Muscle layer of duodenum (tissue), 2 donors: ENCODE measurements around the gene CCL7.
A peak's percentile ranks its signal among the peaks of the same experiment; 100 is the strongest.

Source experiments
- H3K27ac ChIP-seq: one replicate; pipeline ENCODE4 v1.7.0; 2013; ENCODE audit warnings: mild to moderate bottlenecking, low read length
- H3K27me3 ChIP-seq: one replicate; pipeline ENCODE4 v1.7.0; 2013; ENCODE audit warnings: low read depth, mild to moderate bottlenecking, control low read depth, low read length
- H3K36me3 ChIP-seq, 2 donors: one replicate each; pipeline ENCODE4 v1.7.0; 2013; ENCODE audit warnings: low read length in 2 of 2, control low read depth in 1 of 2, mild to moderate bottlenecking in 1 of 2; ENCODE audit not compliant: insufficient read depth in 2 of 2, control insufficient read depth in 1 of 2
- H3K4me1 ChIP-seq, 2 donors: one replicate each; pipeline ENCODE4 v1.7.0; 2013; ENCODE audit warnings: low read length in 2 of 2, mild to moderate bottlenecking in 2 of 2, control low read depth in 1 of 2, moderate library complexity in 1 of 2; ENCODE audit not compliant: insufficient read depth in 2 of 2, control insufficient read depth in 1 of 2
- H3K4me3 ChIP-seq, 2 donors: one replicate each; pipeline ENCODE4 v1.7.0; 2013; ENCODE audit warnings: low read length in 2 of 2, low read depth in 1 of 2, mild to moderate bottlenecking in 1 of 2
- H3K9me3 ChIP-seq, 2 donors: one replicate each; pipeline ENCODE4 v1.7.0; 2013; ENCODE audit warnings: low read length in 2 of 2, control low read depth in 1 of 2, mild to moderate bottlenecking in 1 of 2; ENCODE audit not compliant: control insufficient read depth in 1 of 2
- donor health status: healthy.

The CCL7 gene

DNA sequence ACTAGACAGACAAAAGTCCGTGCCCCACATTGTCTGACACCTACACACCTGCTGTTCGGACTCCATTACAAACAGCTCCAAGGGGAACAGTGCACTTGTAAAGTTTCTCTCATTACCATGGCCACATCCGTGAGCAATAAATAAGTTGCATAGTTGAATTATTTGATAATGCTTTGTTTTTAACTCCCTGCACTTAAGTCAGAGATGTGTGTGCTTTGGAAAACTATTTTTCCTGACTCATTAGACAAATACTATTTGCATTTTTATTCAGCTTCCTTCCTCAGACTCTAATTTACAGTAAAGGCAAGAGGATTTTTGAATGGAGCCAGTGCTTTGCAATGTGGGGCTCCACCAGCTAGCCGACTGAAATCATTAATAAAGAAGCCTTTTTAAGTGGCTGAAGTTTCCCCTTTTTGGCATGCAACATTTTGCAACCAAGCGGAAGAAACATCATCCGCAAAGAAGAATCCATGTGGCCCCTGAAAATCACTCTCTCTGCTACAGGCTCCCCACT lies 21.5 kb upstream of the CCL7 start:
- Histone ChIP-seq H3K4me3 (no peak overlapping the region), H3K27me3 (no peaks in the 10 kb centered on the region), H3K27ac (peak overlapping the region; percentile 84), H3K4me1 (peaks cover 36 to 49% of the 10 kb centered on the region in 2 donors), H3K9me3 (no peaks in the 10 kb centered on the region), H3K36me3 (no peaks in the 10 kb centered on the region)

GRCh38 chr17:34249061-34249460 lies 21.0 kb upstream of the CCL7 start:
- Histone ChIP-seq H3K9me3 (no peaks in the 10 kb centered on the region), H3K4me1 (peaks cover 39 to 47% of the 10 kb centered on the region in 2 donors), H3K27me3 (no peaks in the 10 kb centered on the region), H3K27ac (peak overlapping the region; percentile 84), H3K36me3 (no peaks in the 10 kb centered on the region), H3K4me3 (no peak overlapping the region)

- H3K27ac ChIP-seq = peak overlapping the region; percentile 84
- H3K4me1 ChIP-seq = peaks cover 43 to 51% of the 10 kb centered on the region in 2 donors
- no peaks in the 10 kb centered on the region for H3K27me3 ChIP-seq
- no peaks in the 10 kb centered on the region for H3K9me3 ChIP-seq
- H3K36me3 ChIP-seq = no peaks in the 10 kb centered on the region
- no peak overlapping the region for H3K4me3 ChIP-seq
Measured at GRCh38 chr17:34249478-34249877, 20.5 kb upstream of the CCL7 start.

- Histone ChIP-seq H3K27ac (no peak overlapping the region), H3K4me3 (no peak overlapping the region), H3K27me3 (no peaks in the 10 kb centered on the region), H3K4me1 (peaks cover 48 to 58% of the 10 kb centered on the region in 2 donors), H3K9me3 (no peaks in the 10 kb centered on the region), H3K36me3 (no peaks in the 10 kb centered on the region)
Measured at GRCh38 chr17:34251186-34251585, 18.8 kb upstream of the CCL7 start.

GRCh38 chr17:34252095-34252443 lies 18.0 kb upstream of the CCL7 start:
- Histone ChIP-seq H3K4me1 (peaks cover 48 to 58% of the 10 kb centered on the region in 2 donors), H3K9me3 (no peaks in the 10 kb centered on the region), H3K4me3 (no peak overlapping the region), H3K36me3 (no peaks in the 10 kb centered on the region), H3K27ac (peak overlapping the region; percentile 95), H3K27me3 (no peaks in the 10 kb centered on the region)

DNA sequence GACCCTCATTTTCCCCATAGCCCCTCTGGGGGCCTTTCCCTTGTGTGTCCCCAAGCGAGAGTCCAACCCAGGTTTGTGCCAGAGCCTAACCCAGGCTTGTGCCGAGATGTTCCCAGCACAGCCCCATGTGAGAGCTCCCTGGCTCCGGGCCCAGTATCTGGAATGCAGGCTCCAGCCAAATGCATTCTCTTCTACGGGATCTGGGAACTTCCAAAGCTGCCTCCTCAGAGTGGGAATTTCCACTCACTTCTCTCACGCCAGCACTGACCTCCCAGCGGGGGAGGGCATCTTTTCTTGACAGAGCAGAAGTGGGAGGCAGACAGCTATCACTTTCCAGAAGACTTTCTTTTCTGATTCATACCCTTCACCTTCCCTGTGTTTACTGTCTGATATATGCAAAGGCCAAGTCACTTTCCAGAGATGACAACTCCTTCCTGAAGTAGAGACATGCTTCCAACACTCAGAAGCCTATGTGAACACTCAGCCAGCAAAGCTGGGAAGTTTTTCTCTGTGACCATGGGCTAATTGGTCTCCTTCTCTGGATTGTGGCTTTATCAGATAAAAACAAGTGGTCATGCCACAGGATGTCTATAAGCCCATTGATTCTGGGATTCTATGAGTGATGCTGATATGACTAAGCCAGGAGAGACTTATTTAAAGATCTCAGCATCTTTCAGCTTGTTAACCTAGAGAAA lies 17.4 kb upstream of the CCL7 start:
- Histone ChIP-seq H3K27me3 (no peaks in the 10 kb centered on the region), H3K9me3 (no peaks in the 10 kb centered on the region), H3K4me3 (no peak overlapping the region), H3K4me1 (peaks cover 48 to 58% of the 10 kb centered on the region in 2 donors), H3K27ac (peak overlapping the region; percentile 95), H3K36me3 (no peaks in the 10 kb centered on the region)

DNA sequence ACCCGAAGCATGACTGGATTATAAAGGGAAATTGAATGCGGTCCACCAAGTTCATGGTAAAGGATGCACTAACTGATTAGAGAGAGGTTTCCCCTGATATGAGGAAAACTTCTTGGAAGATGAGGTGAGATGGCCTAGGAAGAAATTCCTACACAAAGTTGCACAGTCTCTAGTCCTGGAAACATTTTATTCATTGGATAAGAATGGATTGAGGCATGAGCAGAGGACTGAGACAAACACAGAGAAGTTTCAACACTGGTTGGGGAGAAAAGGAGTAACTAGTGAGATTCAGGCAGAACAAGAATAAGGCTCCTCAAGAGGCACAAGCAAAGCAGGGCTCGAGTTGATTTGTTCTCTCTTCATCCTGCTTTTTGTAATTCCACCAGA lies 16.9 kb upstream of the CCL7 start:
- no peaks in the 10 kb centered on the region for H3K36me3 ChIP-seq
- H3K4me3 ChIP-seq = peak overlapping the region in 1 of 2 donors; percentile 48
- H3K27ac ChIP-seq = peak overlapping the region; percentile 95
- H3K4me1 ChIP-seq = peaks cover 46 to 53% of the 10 kb centered on the region in 2 donors
- H3K9me3 ChIP-seq = no peaks in the 10 kb centered on the region
- no peaks in the 10 kb centered on the region for H3K27me3 ChIP-seq

DNA sequence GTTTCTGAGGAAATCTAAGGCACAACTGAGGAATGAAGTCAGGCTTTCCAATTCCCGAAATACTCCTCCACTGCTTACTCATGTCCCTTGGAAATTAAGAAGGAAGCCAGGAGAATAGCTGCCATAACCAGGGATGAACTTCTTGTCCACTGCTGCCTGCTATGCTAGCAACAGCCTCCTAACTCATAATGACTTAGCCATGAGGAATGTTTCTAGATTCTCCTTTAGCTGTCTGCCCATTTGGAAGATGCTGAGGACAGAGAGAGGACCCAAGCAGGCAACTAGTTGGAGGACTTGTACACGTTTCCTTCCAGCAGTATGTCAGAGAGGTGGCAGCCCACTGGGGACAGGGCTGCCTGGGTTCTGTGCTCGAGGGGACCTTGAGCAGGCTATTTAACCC lies 15.9 kb upstream of the CCL7 start:
- Histone ChIP-seq H3K9me3 (no peaks in the 10 kb centered on the region), H3K36me3 (no peaks in the 10 kb centered on the region), H3K4me3 (peak overlapping the region; percentile 48 to 60), H3K27me3 (no peaks in the 10 kb centered on the region), H3K4me1 (peaks cover 39 to 43% of the 10 kb centered on the region in 2 donors), H3K27ac (peak overlapping the region; percentile 95)

DNA sequence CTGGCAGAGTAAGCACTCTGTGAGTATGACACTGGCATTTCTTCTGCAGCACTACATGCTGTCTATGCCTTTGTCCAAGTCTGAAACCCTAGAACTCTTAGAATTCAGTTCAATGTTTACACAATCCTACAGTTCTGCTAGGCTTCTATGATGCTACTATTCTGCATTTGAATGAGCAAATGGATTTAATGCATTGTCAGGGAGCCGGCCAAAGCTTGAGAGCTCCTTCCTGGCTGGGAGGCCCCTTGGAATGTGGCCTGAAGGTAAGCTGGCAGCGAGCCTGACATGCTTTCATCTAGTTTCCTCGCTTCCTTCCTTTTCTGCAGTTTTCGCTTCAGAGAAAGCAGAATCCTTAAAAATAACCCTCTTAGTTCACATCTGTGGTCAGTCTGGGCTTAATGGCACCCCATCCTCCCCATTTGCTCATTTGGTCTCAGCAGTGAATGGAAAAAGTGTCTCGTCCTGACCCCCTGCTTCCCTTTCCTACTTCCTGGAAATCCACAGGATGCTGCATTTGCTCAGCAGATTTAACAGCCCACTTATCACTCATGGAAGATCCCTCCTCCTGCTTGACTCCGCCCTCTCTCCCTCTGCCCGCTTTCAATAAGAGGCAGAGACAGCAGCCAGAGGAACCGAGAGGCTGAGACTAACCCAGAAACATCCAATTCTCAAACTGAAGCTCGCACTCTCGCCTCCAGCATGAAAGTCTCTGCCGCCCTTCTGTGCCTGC lies 15.2 kb upstream of the CCL7 start, which contains the start of gene CCL2:
Gene CCL2, plus strand, starts transcription at position 635 of the 730 bp plus-strand sequence. Its CDS starts 65 bp downstream, at position 700.
- Histone ChIP-seq H3K4me1 (peaks cover 36 to 39% of the 10 kb centered on the region in 2 donors), H3K27ac (peak within 1 kb of the TSS; percentile 95), H3K36me3 (no peaks in the 10 kb centered on the region), H3K4me3 (peak within 1 kb of the TSS; percentile 48 to 60), H3K27me3 (no peaks in the 10 kb centered on the region), H3K9me3 (no peaks in the 10 kb centered on the region)

GRCh38 chr17:34255381-34255732 lies 14.7 kb upstream of the CCL7 start:
- peaks cover 31 to 38% of the 10 kb centered on the region in 2 donors for H3K4me1 ChIP-seq
- H3K4me3 ChIP-seq = peak overlapping the region; percentile 48 to 60
- peak overlapping the region; percentile 95 for H3K27ac ChIP-seq
- no peaks in the 10 kb centered on the region for H3K36me3 ChIP-seq
- no peaks in the 10 kb centered on the region for H3K27me3 ChIP-seq
- no peaks in the 10 kb centered on the region for H3K9me3 ChIP-seq

GRCh38 chr17:34255841-34256240 lies 14.2 kb upstream of the CCL7 start:
- peaks cover 26 to 33% of the 10 kb centered on the region in 2 donors for H3K4me1 ChIP-seq
- no peaks in the 10 kb centered on the region for H3K36me3 ChIP-seq
- peak overlapping the region; percentile 48 to 60 for H3K4me3 ChIP-seq
- no peaks in the 10 kb centered on the region for H3K27me3 ChIP-seq
- no peaks in the 10 kb centered on the region for H3K9me3 ChIP-seq
- H3K27ac ChIP-seq = peak overlapping the region; percentile 95
